ENCODE results near the gene MCM3AP.

Gene MCM3AP

DNA sequence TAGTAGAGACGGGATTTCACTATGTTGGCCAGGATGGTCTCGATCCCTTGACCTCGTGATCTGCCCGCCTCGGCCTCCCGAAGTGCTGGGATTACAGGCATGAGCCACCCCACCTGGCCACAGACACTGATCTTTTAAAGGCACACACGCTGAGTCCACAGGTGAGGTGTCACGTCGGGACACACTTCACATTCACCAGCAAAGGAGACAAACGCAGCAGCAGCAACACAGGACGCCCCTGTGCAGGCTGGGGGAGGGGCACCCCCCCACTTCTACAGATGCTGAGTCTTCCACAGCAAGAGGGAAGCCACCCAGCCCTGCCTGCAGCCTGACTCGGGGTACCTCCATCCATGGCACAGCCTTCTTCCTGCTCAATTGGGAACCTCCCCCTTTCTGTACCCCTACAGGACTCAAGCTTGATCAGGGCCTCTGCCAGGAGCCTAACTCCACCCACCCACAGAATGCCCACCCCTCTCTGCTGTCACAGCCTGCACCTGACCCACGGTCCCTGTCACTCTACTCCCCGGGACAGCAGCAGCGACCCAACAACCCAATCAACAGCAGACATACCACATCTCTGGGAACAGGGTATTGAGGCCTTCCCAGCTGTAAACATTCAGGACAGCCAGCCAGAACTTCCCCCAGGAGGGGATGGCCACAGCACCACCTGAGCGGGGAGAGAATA, 66.4 kb downstream of the MCM3AP start:
- TF ChIP-seq, protein P1, sequence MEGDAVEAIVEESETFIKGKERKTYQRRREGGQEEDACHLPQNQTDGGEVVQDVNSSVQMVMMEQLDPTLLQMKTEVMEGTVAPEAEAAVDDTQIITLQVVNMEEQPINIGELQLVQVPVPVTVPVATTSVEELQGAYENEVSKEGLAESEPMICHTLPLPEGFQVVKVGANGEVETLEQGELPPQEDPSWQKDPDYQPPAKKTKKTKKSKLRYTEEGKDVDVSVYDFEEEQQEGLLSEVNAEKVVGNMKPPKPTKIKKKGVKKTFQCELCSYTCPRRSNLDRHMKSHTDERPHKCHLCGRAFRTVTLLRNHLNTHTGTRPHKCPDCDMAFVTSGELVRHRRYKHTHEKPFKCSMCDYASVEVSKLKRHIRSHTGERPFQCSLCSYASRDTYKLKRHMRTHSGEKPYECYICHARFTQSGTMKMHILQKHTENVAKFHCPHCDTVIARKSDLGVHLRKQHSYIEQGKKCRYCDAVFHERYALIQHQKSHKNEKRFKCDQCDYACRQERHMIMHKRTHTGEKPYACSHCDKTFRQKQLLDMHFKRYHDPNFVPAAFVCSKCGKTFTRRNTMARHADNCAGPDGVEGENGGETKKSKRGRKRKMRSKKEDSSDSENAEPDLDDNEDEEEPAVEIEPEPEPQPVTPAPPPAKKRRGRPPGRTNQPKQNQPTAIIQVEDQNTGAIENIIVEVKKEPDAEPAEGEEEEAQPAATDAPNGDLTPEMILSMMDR (conservative IDR thresholded peaks at IDR 0.05) = no peak
- peak overlapping the region; percentile 38 for H3K27ac ChIP-seq

DNA sequence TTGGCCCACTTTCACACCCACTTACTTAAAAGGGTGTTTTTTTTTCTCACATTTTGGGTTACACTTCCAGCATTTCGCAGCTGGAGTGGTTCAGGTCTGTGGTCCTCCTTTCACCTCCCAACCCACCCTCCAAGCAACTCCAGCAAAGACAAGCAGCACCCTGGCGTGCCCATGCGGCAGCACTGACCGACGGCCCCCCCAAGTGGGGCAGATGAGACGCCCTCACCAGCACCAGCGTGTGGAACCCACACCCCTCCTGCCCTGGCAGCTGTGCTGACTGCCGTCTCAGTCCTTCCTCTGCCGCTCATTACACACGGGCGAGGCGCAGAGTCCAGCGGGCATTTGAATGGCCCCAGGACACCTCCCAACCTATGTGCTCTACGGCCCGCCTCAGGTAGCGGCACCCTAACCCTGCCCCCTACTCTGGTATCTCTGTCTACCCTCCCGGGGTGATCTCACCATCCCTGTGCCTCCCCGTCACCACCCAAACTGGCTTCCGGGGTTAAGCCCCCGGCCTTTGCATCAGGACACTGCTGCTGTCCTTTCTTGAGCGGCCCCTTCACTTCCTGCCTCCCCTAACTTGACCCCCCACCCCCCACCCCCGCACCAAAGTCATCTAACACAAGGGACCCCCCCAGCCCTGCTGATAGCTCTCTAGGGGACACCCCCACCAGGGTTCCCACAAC, 67.8 kb downstream of the MCM3AP start:
- TF ChIP-seq, protein P1 (conservative IDR thresholded peaks at IDR 0.05) = no peak
- H3K27ac ChIP-seq = no peak overlapping the region

DNA sequence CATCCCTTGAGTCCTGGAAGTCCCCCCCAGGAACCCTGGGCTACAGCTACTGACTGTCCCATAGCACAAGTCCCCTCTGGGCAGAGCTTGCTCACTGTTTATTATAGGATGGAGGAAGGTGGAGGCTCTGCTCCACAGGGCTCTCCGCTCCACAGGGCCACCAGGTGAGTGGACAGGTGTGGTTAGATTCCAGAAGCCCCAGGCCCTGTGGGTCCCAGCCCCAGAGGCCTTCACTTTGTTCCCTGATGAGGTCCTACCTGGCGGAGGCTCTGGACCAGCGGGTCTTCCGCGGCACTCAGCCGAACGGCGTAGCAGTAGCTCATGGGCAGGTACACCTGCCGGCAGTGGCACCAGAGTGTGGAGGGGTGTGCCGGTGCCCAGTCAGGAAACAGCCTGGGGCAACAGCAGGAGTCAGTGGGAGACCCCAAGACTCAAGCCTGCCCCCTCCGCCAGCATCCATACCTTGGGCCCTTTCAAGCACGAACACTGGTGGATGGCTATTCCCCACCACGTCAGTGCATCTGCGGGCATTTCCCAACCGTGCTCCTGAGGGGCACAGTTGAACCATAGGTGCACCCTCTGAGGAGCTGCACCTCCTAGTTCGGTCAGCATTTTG, 69.2 kb downstream of the MCM3AP start:
- TF ChIP-seq, protein P1 (conservative IDR thresholded peaks at IDR 0.05) = no peak

DNA sequence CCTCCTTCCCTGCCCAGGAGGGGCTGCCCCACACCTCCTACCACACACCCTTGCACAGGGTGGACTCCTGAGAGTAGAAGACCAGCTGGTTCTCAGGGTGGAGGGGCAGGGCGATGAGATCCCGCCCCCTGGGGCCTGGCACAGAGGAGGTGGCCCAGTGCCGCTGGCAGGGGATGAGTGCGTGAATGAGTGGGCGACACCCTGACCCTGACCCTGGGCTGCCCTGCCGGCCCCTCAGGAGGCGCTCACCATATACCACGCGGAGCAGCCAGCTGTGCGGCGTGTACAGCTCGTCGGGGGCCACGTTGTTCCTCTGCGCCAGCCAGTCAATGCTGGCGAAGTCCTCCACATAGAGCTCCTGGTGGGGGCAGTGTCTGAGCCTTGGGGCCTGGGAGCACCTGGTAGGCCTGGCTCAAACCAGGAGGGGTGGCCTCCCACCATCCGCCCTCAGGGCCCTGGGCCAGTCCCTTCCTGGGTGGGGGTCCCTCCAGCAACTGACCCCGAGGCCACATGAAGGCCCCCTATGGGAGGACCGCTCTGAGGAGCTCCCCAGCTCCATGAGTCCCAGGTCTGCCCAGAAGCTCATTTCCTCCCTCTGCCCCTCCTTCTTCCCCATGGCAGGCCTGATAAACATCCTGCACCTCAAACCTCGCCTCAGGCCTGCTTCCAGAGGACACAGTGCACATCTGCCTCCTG, 69.8 kb downstream of the MCM3AP start:
- H3K27ac ChIP-seq = no peak overlapping the region
- TF ChIP-seq, protein P1 (conservative IDR thresholded peaks at IDR 0.05) = no peak

More for the DNA sequence above, 69.2 kb downstream of the MCM3AP start:
- no peak overlapping the region for H3K27ac ChIP-seq

DNA sequence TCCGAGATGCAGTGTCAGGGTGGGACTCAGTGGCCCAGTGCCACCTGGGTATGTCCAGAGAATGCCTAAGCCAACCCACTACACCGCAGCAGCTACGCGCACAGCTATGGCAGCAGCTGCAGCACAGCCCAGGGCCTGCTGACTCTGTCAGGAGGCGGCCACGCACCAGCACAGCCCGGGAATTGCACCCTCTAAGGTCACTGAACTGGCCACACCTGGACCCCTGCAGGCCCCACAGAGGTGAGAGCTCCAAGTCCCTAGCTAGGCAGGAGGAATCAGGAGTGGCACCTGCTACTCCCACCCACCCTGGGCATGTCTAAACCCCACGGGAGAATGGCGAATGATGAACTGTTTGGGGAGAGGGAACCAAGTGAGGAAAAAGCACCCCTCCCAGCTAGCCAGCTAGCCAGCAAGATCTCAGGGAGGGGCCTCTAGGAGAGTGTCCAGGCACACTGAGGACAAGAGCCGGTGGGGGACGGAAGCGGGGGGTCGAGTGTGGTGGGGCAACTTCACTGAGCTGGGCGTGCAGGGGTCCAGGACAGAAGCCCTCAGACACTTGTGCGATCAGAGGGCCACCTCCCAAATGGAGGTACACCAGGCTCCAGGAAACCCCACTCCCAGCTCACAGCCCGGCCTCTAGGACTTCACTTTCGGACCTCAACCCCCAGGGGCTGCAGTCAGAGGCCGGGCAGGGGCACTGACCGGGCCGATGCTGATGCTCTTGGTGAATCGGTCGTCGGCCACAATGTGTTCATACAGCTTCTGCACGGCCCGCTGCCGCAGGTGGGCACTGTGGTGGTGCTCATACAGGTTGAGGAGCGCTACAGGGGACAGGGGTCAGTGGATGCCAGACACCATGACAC, 70.7 kb downstream of the MCM3AP start:
- TF ChIP-seq, protein P1 (conservative IDR thresholded peaks at IDR 0.05) = no peak
- H3K27ac ChIP-seq = no peak overlapping the region

DNA sequence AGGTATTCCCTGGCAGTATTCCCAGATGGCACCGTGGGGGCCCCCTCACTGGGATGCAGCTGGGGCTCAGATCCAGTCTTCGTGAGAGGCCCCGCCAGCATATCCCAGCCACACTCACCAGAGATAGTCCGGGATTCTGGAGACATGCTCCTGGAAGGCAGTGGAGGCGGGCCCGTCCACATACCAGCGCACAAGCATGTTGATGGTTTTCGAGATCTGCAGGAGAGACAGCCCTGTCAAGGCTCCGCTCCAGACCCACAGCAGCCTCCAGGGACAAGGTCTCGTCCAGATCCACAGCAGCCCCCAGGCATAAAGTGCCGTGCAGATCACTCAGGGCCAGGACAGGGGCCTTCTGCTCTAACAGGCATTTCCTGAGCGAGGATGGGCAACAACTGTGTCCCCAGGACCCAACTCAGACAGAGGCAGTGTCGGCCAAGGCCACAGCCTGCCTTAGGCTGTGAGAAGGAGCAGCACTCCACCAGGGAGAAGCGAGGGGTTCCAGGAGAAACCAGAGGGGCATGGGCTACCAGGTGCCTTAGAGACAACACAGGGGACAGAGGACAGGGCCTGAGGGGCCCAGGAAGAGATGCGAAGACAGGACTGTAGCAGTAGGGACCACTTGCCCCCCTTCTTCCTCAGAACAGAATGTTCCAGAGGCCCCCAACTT, 71.7 kb downstream of the MCM3AP start:
- H3K27ac ChIP-seq = no peak overlapping the region; the same call in 1 of the 2 replicates
- TF ChIP-seq, protein P1 (conservative IDR thresholded peaks at IDR 0.05) = no peak
